H9 (cell line): Measurements from ENCODE around the gene USP9X. TPM values are rescaled to one million over a fixed set of nuclear protein-coding genes. Genes with fewer than 3 reads are reported as not detected.

Source experiments
- DNase-seq: peaks from one replicate; pipeline ENCODE4 v3.0.0-alpha.2; 2017
- H2AFZ ChIP-seq: one replicate; pipeline ENCODE4 v1.6.1; 2013; ENCODE audit warnings: mild to moderate bottlenecking, low read length, control low read depth, moderate library complexity
- H2AK5ac ChIP-seq: 2 replicates; pipeline ENCODE4 v1.6.1; 2013; ENCODE audit warnings: low read length, control low read depth, mixed read lengths; ENCODE audit not compliant: insufficient read length
- H2BK120ac ChIP-seq: one replicate; pipeline ENCODE4 v1.6.1; 2013; ENCODE audit warnings: low read depth, mild to moderate bottlenecking, low read length, control low read depth, inconsistent platforms; ENCODE audit not compliant: poor library complexity, severe bottlenecking
- H2BK12ac ChIP-seq: 2 replicates; pipeline ENCODE4 v1.6.1; 2013; ENCODE audit warnings: low read length, control low read depth, mixed read lengths, low read depth; ENCODE audit not compliant: insufficient read length
- H2BK15ac ChIP-seq: 2 replicates; pipeline ENCODE4 v1.6.1; 2013; ENCODE audit warnings: low read depth, low read length, control low read depth
- H2BK20ac ChIP-seq: one replicate; pipeline ENCODE4 v1.6.1; 2013; ENCODE audit warnings: low read depth, mild to moderate bottlenecking, low read length, control low read depth, inconsistent platforms; ENCODE audit not compliant: poor library complexity, severe bottlenecking
- H2BK5ac ChIP-seq: 2 replicates; pipeline ENCODE4 v1.6.1; 2013; ENCODE audit warnings: low read length, control low read depth, mixed read lengths; ENCODE audit not compliant: insufficient read length
- H3K14ac ChIP-seq: 2 replicates; pipeline ENCODE4 v1.6.1; 2013; ENCODE audit warnings: low read length, control low read depth; ENCODE audit not compliant: insufficient read depth
- H3K18ac ChIP-seq: 2 replicates; pipeline ENCODE4 v1.6.1; 2013; ENCODE audit warnings: low read depth, mild to moderate bottlenecking, mixed read lengths, low read length, control low read depth; ENCODE audit not compliant: insufficient read length
- H3K23ac ChIP-seq: 2 replicates; pipeline ENCODE4 v1.6.1; 2013; ENCODE audit warnings: low read length, control low read depth, mixed read lengths, low read depth; ENCODE audit not compliant: insufficient read length
- H3K23me2 ChIP-seq: 2 replicates; pipeline ENCODE4 v1.6.1; 2013; ENCODE audit warnings: low read depth, mild to moderate bottlenecking, mixed read lengths, low read length, control low read depth; ENCODE audit not compliant: insufficient read length, poor library complexity, severe bottlenecking
- H3K27ac ChIP-seq: 2 replicates; pipeline ENCODE4 v1.5.1; 2013; ENCODE audit warnings: low read length, control low read depth, mixed read lengths, low read depth; ENCODE audit not compliant: insufficient read length
- H3K27me3 ChIP-seq: 2 replicates; pipeline ENCODE4 v1.6.1; 2013; ENCODE audit warnings: low read length, control low read depth, inconsistent platforms; ENCODE audit not compliant: insufficient read depth
- H3K4ac ChIP-seq: 2 replicates; pipeline ENCODE4 v1.6.1; 2013; ENCODE audit warnings: low read depth, mild to moderate bottlenecking, control low read depth, inconsistent platforms, low read length, moderate library complexity
- H3K4me1 ChIP-seq: 2 replicates; pipeline ENCODE4 v1.6.1; 2013; ENCODE audit warnings: low read length, control low read depth, inconsistent platforms; ENCODE audit not compliant: insufficient read depth
- H3K4me2 ChIP-seq: 2 replicates; pipeline ENCODE4 v1.6.1; 2013; ENCODE audit warnings: low read length, control low read depth, mixed read lengths; ENCODE audit not compliant: insufficient read length, insufficient read depth
- H3K56ac ChIP-seq: 2 replicates; pipeline ENCODE4 v1.6.1; 2013; ENCODE audit warnings: low read depth, mild to moderate bottlenecking, mixed read lengths, low read length, control low read depth; ENCODE audit not compliant: insufficient read length
- H3K79me1 ChIP-seq: 2 replicates; pipeline ENCODE4 v1.6.1; 2013; ENCODE audit warnings: low read depth, mild to moderate bottlenecking, moderate library complexity, low read length, control low read depth, inconsistent platforms; ENCODE audit not compliant: insufficient read depth, poor library complexity, severe bottlenecking
- H3K79me2 ChIP-seq: 2 replicates; pipeline ENCODE4 v1.6.1; 2013; ENCODE audit warnings: low read length, control low read depth, inconsistent platforms; ENCODE audit not compliant: insufficient read depth
- H3K9ac ChIP-seq: 2 replicates; pipeline ENCODE4 v1.6.1; 2013; ENCODE audit warnings: low read length, control low read depth, mixed read lengths; ENCODE audit not compliant: insufficient read length; ENCODE audit errors: extremely low read depth
- H3K9me3 ChIP-seq: one replicate; pipeline ENCODE4 v1.6.1; 2013; ENCODE audit warnings: low read depth, low read length, inconsistent platforms; ENCODE audit not compliant: control insufficient read depth
- H3T11ph ChIP-seq: one replicate; pipeline ENCODE4 v1.6.1; 2013; ENCODE audit warnings: mild to moderate bottlenecking, low read length, control low read depth, inconsistent platforms
- H4K20me1 ChIP-seq: one replicate; pipeline ENCODE4 v1.6.1; 2013; ENCODE audit not compliant: control insufficient read depth, insufficient read length, insufficient read depth
- H4K5ac ChIP-seq: 2 replicates; pipeline ENCODE4 v1.6.1; 2013; ENCODE audit warnings: low read depth, mild to moderate bottlenecking, mixed read lengths, low read length, control low read depth; ENCODE audit not compliant: insufficient read length
- H4K8ac ChIP-seq: replicated peaks from 2 replicates; pipeline ENCODE4 v1.6.1; 2013; ENCODE audit warnings: low read length, control low read depth, mixed read lengths, low read depth; ENCODE audit not compliant: insufficient read length
- H4K91ac ChIP-seq: 2 replicates; pipeline ENCODE4 v1.6.1; 2013; ENCODE audit warnings: low read depth, mild to moderate bottlenecking, moderate library complexity, mixed read lengths, low read length, control low read depth; ENCODE audit not compliant: insufficient read length
- H3K27ac Mint-ChIP-seq, 3 experiments: 2 replicates in 2 of 3; 3 replicates in 1 of 3; pipeline ENCODE4 v1.8.0; 2020 to 2021; ENCODE audit warnings: mixed read lengths in 3 of 3, mild to moderate bottlenecking in 1 of 3, moderate library complexity in 1 of 3
- H3K27me3 Mint-ChIP-seq: 2 replicates; pipeline ENCODE4 v1.8.0; 2021; ENCODE audit warnings: low read depth, mild to moderate bottlenecking, moderate library complexity, mixed read lengths
- H3K36me3 Mint-ChIP-seq, 3 experiments: 2 replicates in 2 of 3; 3 replicates in 1 of 3; pipeline ENCODE4 v1.8.0; 2020 to 2021; ENCODE audit warnings: low read depth in 3 of 3, mixed read lengths in 3 of 3; ENCODE audit not compliant: insufficient read depth in 1 of 3
- H3K4me1 Mint-ChIP-seq, 2 experiments: 2 replicates each; pipeline ENCODE4 v1.8.0; 2020; ENCODE audit warnings: mixed read lengths in 2 of 2
- H3K4me3 Mint-ChIP-seq, 2 experiments: 2 replicates in 1 of 2; 3 replicates in 1 of 2; pipeline ENCODE4 v1.8.0; 2020 to 2021; ENCODE audit warnings: mild to moderate bottlenecking in 2 of 2, mixed read lengths in 2 of 2, moderate library complexity in 1 of 2
- H3K9me3 Mint-ChIP-seq, 2 experiments: 2 replicates in 1 of 2; 3 replicates in 1 of 2; pipeline ENCODE4 v1.8.0; 2020; ENCODE audit warnings: mild to moderate bottlenecking in 2 of 2, mixed read lengths in 2 of 2, moderate library complexity in 1 of 2
- CTCF ChIP-seq: fragments of 200-600 bp; sonication (generic); conservative IDR thresholded peaks from 3 replicates; pipeline ENCODE4 v1.8.0; 2021; ENCODE audit warnings: antibody characterized with exemption, mild to moderate bottlenecking
- WGBS: extraction: QIAGEN DNeasy Blood & Tissue Kit; methylation state at CpG from one replicate; pipeline ENCODE4 v1.1.7; 2013; ENCODE audit warnings: missing lambda C conversion rate, low lambda C conversion rate, mixed read lengths; ENCODE audit not compliant: insufficient read length; ENCODE audit errors: extremely low coverage; 5-methylcytosine and 5-hydroxymethylcytosine counted together
- total RNA-seq: library from RNA; stranded (reverse); gene quantifications from 2 replicates; pipeline ENCODE4 v1.2.1, GENCODE V29; 2021

Gene USP9X
- total RNA-seq, 1 experiment from 2014 or later, result 284 TPM

- Mint-ChIP-seq H3K4me3 (no peak overlapping the region), H3K9me3 (peaks cover 36 to 48% of the 10 kb centered on the region in 2 experiments), H3K36me3 (peaks cover 0 to 5% (median 2%) of the 10 kb centered on the region in 3 experiments; a peak in 4 of 7 replicates), H3K4me1 (peaks cover 3 to 5% of the 10 kb centered on the region in 2 experiments; a peak in 2 of 4 replicates), H3K27me3 (peaks cover 4% of the 10 kb centered on the region; the same call in 1 of the 2 replicates), H3K27ac (no peak overlapping the region)
- Histone ChIP-seq H4K8ac (no peak overlapping the region), H4K91ac (no peak overlapping the region), H3K14ac (no peak overlapping the region), H3K79me2 (no peaks in the 10 kb centered on the region), H2AFZ (no peak overlapping the region), H4K5ac (no peak overlapping the region), H3T11ph (no peak overlapping the region), H2BK12ac (no peak overlapping the region), H2BK5ac (no peak overlapping the region), H3K27ac (no peak overlapping the region), H3K18ac (no peak overlapping the region), H3K4me1 (no peaks in the 10 kb centered on the region; the same call in 1 of the 2 replicates), H3K27me3 (no peaks in the 10 kb centered on the region), H2BK120ac (no peak overlapping the region), H3K23ac (no peak overlapping the region), H2BK20ac (no peak overlapping the region), H3K9me3 (no peaks in the 10 kb centered on the region), H3K79me1 (no peaks in the 10 kb centered on the region), H3K9ac (no peak overlapping the region), H3K4me2 (no peak overlapping the region), H3K23me2 (no peaks in the 10 kb centered on the region), H3K4ac (no peak overlapping the region), H3K56ac (no peak overlapping the region), H2AK5ac (no peak overlapping the region), H4K20me1 (no peaks in the 10 kb centered on the region), H2BK15ac (no peak overlapping the region)
- DNase-seq, result no peak
- no peak for TF ChIP-seq CTCF
- no CpG with 5 or more reads among the region's 1 CpG for WGBS
These were observed 18.9 kb upstream of the USP9X start for GRCh38 chrX:41066391-41066790.
